ENCODE measurements around the gene NUTM2G.

DNA sequence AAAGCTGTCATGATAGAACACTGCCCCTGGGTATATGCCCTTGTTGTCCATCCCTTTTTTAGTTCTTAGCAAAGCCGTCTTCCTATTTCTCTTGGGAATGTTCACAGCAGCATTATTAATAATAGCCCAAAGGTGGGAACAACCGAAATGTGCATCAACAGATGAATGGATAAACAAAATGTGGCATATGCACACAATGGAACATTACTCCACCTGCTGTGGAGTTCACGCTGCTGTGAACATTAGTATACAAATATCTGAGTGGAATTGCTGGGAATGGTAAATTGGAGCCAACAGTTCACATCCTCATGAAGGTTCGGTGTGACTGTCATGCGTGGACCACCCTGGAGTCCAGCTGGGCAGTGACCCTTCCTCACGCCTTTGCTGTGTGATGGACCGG, 36.5 kb upstream of the NUTM2G start:
- TF ChIP-seq POLR2AphosphoS5 (IDR thresholded peaks at IDR 0.05; ENCODE audit: low read depth, low read length): no peak
- no peak for TF ChIP-seq POLR2A (IDR thresholded peaks at IDR 0.05; ENCODE audit: low read depth, low read length)

All from GM12891 (cell line).